Neural cell (in vitro differentiated cells): ENCODE measurements around the gene SPAG16.

Experiments used
- CTCF ChIP-seq: fragments of 450-650 bp; IDR thresholded peaks from 2 replicates; pipeline ENCODE4 v1.5.1; 2014; ENCODE audit warnings: antibody characterized with exemption, mild to moderate bottlenecking, moderate library complexity; ENCODE audit not compliant: poor library complexity, severe bottlenecking
- MXI1 ChIP-seq: fragments of 450-650 bp; conservative IDR thresholded peaks from 2 replicates; pipeline ENCODE4 v1.6.1; 2014; ENCODE audit warnings: antibody characterized with exemption, mild to moderate bottlenecking; ENCODE audit not compliant: poor library complexity, severe bottlenecking
- POLR2AphosphoS5 ChIP-seq: IDR thresholded peaks from 2 replicates; pipeline ENCODE4 v1.6.1; 2012
- RAD21 ChIP-seq: fragments of 450-650 bp; conservative IDR thresholded peaks from 2 replicates; pipeline ENCODE4 v1.6.1; 2014; ENCODE audit warnings: antibody characterized with exemption, mild to moderate bottlenecking, moderate library complexity
- SMC3 ChIP-seq: fragments of 450-650 bp; conservative IDR thresholded peaks from 2 replicates; pipeline ENCODE4 v1.6.1; 2014; ENCODE audit warnings: antibody characterized with exemption, mild to moderate bottlenecking, moderate library complexity; ENCODE audit not compliant: poor library complexity
- TAF1 ChIP-seq: IDR thresholded peaks from 2 replicates; pipeline ENCODE4 v1.6.1; 2012; ENCODE audit warnings: low read depth

- TF ChIP-seq CTCF, result peak; percentile 80
- TF ChIP-seq RAD21, result peak; percentile 92
- peak; percentile 89 for TF ChIP-seq SMC3
- no peak for TF ChIP-seq TAF1
- TF ChIP-seq MXI1, result no peak
- TF ChIP-seq POLR2AphosphoS5, result no peak
These were observed 32.6 kb upstream of the SPAG16 start for GRCh38 chr2:213251618-213252017.
